ENCODE data around the gene SIPA1L2. TPM values are rescaled to one million over a fixed set of nuclear protein-coding genes. Genes with fewer than 3 reads are reported as not detected.

The SIPA1L2 gene
- total RNA-seq, 3 donors from 2014 or later (not counting 1 experiment from before 2014, with no cell fraction given): 1.5 to 2.3 (median 1.6) TPM

- Mint-ChIP-seq H3K36me3 (no peaks in the 10 kb centered on the region), H3K27me3 (ENCODE audit: low read depth in 2 of 2) (peaks cover 33 to 68% of the 10 kb centered on the region in 2 donors), H3K9me3 (no peaks in the 10 kb centered on the region), H3K27ac (no peak overlapping the region), H3K4me1 (no peaks in the 10 kb centered on the region), H3K4me3 (no peak overlapping the region)
- no peak for TF ChIP-seq CTCF (IDR thresholded peaks at IDR 0.05)
- intact Hi-C loops (cut with micrococcal nuclease): no loop called here
- Histone ChIP-seq H3K36me3 (ENCODE audit: control insufficient read depth, insufficient read depth, low read length) (no peaks in the 10 kb centered on the region), H3K4me1 (ENCODE audit: control insufficient read depth, insufficient read depth, low read length) (no peaks in the 10 kb centered on the region), H3K27me3 (ENCODE audit: control insufficient read depth, insufficient read depth, low read length) (no peaks in the 10 kb centered on the region), H3K9me3 (ENCODE audit: control insufficient read depth, insufficient read depth, low read length) (no peaks in the 10 kb centered on the region), H3K27ac (ENCODE audit: low read length) (no peak overlapping the region), H3K4me3 (ENCODE audit: low read length) (no peak overlapping the region)
- WGBS (ENCODE audit: insufficient coverage): no CpG with 5 or more reads among the region's 2 CpGs
- ATAC-seq (no peak), DNase-seq (no peak)
Measured at GRCh38 chr1:232622378-232622777, 7.6 kb downstream of the SIPA1L2 start.

GRCh38 chr1:232621050-232621449, 8.9 kb downstream of the SIPA1L2 start:
- no peaks in the 10 kb centered on the region for H3K36me3 ChIP-seq (ENCODE audit: control insufficient read depth, insufficient read depth, low read length)
- peaks cover 26 to 55% of the 10 kb centered on the region in 2 donors for H3K27me3 Mint-ChIP-seq (ENCODE audit: low read depth in 2 of 2)
- ATAC-seq (no peak), DNase-seq (no peak)
- intact Hi-C loops (cut with micrococcal nuclease): no loop called here
- no peak overlapping the region for H3K27ac ChIP-seq (ENCODE audit: low read length)
- no peak overlapping the region for H3K4me3 ChIP-seq (ENCODE audit: low read length)
- H3K36me3 Mint-ChIP-seq: no peaks in the 10 kb centered on the region
- no peaks in the 10 kb centered on the region for H3K4me1 ChIP-seq (ENCODE audit: control insufficient read depth, insufficient read depth, low read length)
- no peaks in the 10 kb centered on the region for H3K9me3 Mint-ChIP-seq
- H3K27me3 ChIP-seq (ENCODE audit: control insufficient read depth, insufficient read depth, low read length): no peaks in the 10 kb centered on the region
- no peaks in the 10 kb centered on the region for H3K4me1 Mint-ChIP-seq
- TF ChIP-seq CTCF (IDR thresholded peaks at IDR 0.05): no peak
- H3K4me3 Mint-ChIP-seq: no peak overlapping the region
- H3K9me3 ChIP-seq (ENCODE audit: control insufficient read depth, insufficient read depth, low read length): no peaks in the 10 kb centered on the region
- 70% methylated on average over 3 of the region's 3 CpGs for WGBS (ENCODE audit: insufficient coverage)
- no peak overlapping the region for H3K27ac Mint-ChIP-seq

- ATAC-seq (no peak), DNase-seq (no peak)
- H3K27me3 ChIP-seq (ENCODE audit: control insufficient read depth, insufficient read depth, low read length): no peaks in the 10 kb centered on the region
- peaks cover 24 to 49% of the 10 kb centered on the region in 2 donors for H3K27me3 Mint-ChIP-seq (ENCODE audit: low read depth in 2 of 2)
- no peaks in the 10 kb centered on the region for H3K4me1 ChIP-seq (ENCODE audit: control insufficient read depth, insufficient read depth, low read length)
- H3K27ac ChIP-seq (ENCODE audit: low read length): no peak overlapping the region
- no peak overlapping the region for H3K4me3 ChIP-seq (ENCODE audit: low read length)
- no peaks in the 10 kb centered on the region for H3K4me1 Mint-ChIP-seq
- TF ChIP-seq CTCF (IDR thresholded peaks at IDR 0.05): no peak
- no peaks in the 10 kb centered on the region for H3K9me3 ChIP-seq (ENCODE audit: control insufficient read depth, insufficient read depth, low read length)
- WGBS (ENCODE audit: insufficient coverage): 55% methylated on average over 6 of the region's 6 CpGs
- H3K36me3 Mint-ChIP-seq: no peaks in the 10 kb centered on the region
- H3K4me3 Mint-ChIP-seq: no peak overlapping the region
- intact Hi-C loops (cut with micrococcal nuclease): no loop called here
- H3K9me3 Mint-ChIP-seq: no peaks in the 10 kb centered on the region
- H3K36me3 ChIP-seq (ENCODE audit: control insufficient read depth, insufficient read depth, low read length): no peaks in the 10 kb centered on the region
- H3K27ac Mint-ChIP-seq: no peak overlapping the region
Measured at GRCh38 chr1:232620356-232620969, 9.5 kb downstream of the SIPA1L2 start.

GRCh38 chr1:232617237-232617636, 12.7 kb downstream of the SIPA1L2 start:
- Histone ChIP-seq H3K27me3 (ENCODE audit: control insufficient read depth, insufficient read depth, low read length) (no peaks in the 10 kb centered on the region), H3K9me3 (ENCODE audit: control insufficient read depth, insufficient read depth, low read length) (no peaks in the 10 kb centered on the region), H3K4me1 (ENCODE audit: control insufficient read depth, insufficient read depth, low read length) (no peaks in the 10 kb centered on the region), H3K36me3 (ENCODE audit: control insufficient read depth, insufficient read depth, low read length) (no peaks in the 10 kb centered on the region), H3K4me3 (ENCODE audit: low read length) (no peak overlapping the region), H3K27ac (ENCODE audit: low read length) (no peak overlapping the region)
- no peaks in the 10 kb centered on the region for H3K36me3 Mint-ChIP-seq
- DNase-seq: no peak
- no peaks in the 10 kb centered on the region for H3K9me3 Mint-ChIP-seq
- no peak for ATAC-seq
- H3K27me3 Mint-ChIP-seq (ENCODE audit: low read depth in 2 of 2): peaks cover 17 to 54% of the 10 kb centered on the region in 2 donors
- no peak overlapping the region for H3K4me3 Mint-ChIP-seq
- H3K27ac Mint-ChIP-seq: no peak overlapping the region
- intact Hi-C loops (cut with micrococcal nuclease): no loop called here
- TF ChIP-seq CTCF (IDR thresholded peaks at IDR 0.05): no peak
- H3K4me1 Mint-ChIP-seq: no peaks in the 10 kb centered on the region
- WGBS (ENCODE audit: insufficient coverage): no CpG with 5 or more reads among the region's 1 CpG
